Astrocyte (in vitro differentiated cells and primary cell): Measurements from ENCODE around the gene MYL7. TPM values are rescaled to one million over a fixed set of nuclear protein-coding genes. Genes with fewer than 3 reads are reported as not detected.

Experiments
- DNase-seq: peaks from one replicate; pipeline ENCODE4 v3.0.0-alpha.2; 2010; ENCODE audit warnings: low read depth
- FAIRE-seq: peaks from 2 replicates; lab custom pipeline; 2011; peaks lifted over from hg19 to GRCh38; lab: Jason Lieb, UNC
- H2AFZ ChIP-seq: 2 replicates; pipeline ENCODE4 v1.6.0; 2012; ENCODE audit warnings: low read depth, low read length, inconsistent platforms
- H3K27ac ChIP-seq: 2 replicates; pipeline ENCODE4 v1.5.1; 2011; ENCODE audit warnings: low read depth, low read length, inconsistent platforms
- H3K27me3 ChIP-seq: 2 replicates; pipeline ENCODE4 v1.6.0; 2011; ENCODE audit warnings: low read length, inconsistent platforms; ENCODE audit not compliant: insufficient read depth
- H3K36me3 ChIP-seq: 2 replicates; pipeline ENCODE4 v1.5.1; 2011; ENCODE audit warnings: low read length, inconsistent platforms; ENCODE audit not compliant: insufficient read depth
- H3K4me1 ChIP-seq: 2 replicates; pipeline ENCODE4 v1.5.1; 2011; ENCODE audit warnings: low read length, inconsistent platforms; ENCODE audit not compliant: insufficient read depth
- H3K4me2 ChIP-seq: 2 replicates; pipeline ENCODE4 v1.6.0; 2012; ENCODE audit warnings: low read length, inconsistent platforms
- H3K4me3 ChIP-seq: 2 replicates; pipeline ENCODE4 v1.5.1; 2011; ENCODE audit warnings: low read depth, mild to moderate bottlenecking, low read length, inconsistent platforms; ENCODE audit not compliant: insufficient read depth
- H3K79me2 ChIP-seq: 2 replicates; pipeline ENCODE4 v1.6.0; 2012; ENCODE audit warnings: mild to moderate bottlenecking, low read length, inconsistent platforms; ENCODE audit not compliant: insufficient read depth
- H3K9ac ChIP-seq: 2 replicates; pipeline ENCODE4 v1.6.0; 2012; ENCODE audit warnings: mild to moderate bottlenecking, low read length, inconsistent platforms
- H3K9me3 ChIP-seq: 2 replicates; pipeline ENCODE4 v1.5.1; 2012; ENCODE audit warnings: low read depth, mild to moderate bottlenecking, low read length, inconsistent platforms; ENCODE audit not compliant: insufficient read depth
- H4K20me1 ChIP-seq: 2 replicates; pipeline ENCODE4 v1.6.0; 2012; ENCODE audit warnings: low read length, inconsistent platforms; ENCODE audit not compliant: insufficient read depth
- H3K27ac Mint-ChIP-seq: one replicate; pipeline ENCODE4 v1.8.0; 2021; ENCODE audit warnings: mild to moderate bottlenecking, mixed read lengths; ENCODE audit not compliant: unreplicated experiment
- H3K27me3 Mint-ChIP-seq: one replicate; pipeline ENCODE4 v1.8.0; 2021; ENCODE audit warnings: low read depth, mixed read lengths; ENCODE audit not compliant: unreplicated experiment
- H3K36me3 Mint-ChIP-seq: one replicate; pipeline ENCODE4 v1.8.0; 2021; ENCODE audit warnings: low read depth, mixed read lengths; ENCODE audit not compliant: unreplicated experiment
- H3K4me1 Mint-ChIP-seq: one replicate; pipeline ENCODE4 v1.8.0; 2021; ENCODE audit warnings: low read depth, mixed read lengths; ENCODE audit not compliant: unreplicated experiment
- H3K4me3 Mint-ChIP-seq: one replicate; pipeline ENCODE4 v1.8.0; 2021; ENCODE audit warnings: mild to moderate bottlenecking, moderate library complexity, mixed read lengths; ENCODE audit not compliant: unreplicated experiment
- H3K9me3 Mint-ChIP-seq: one replicate; pipeline ENCODE4 v1.8.0; 2021; ENCODE audit warnings: mild to moderate bottlenecking, mixed read lengths; ENCODE audit not compliant: unreplicated experiment
- EZH2 ChIP-seq: IDR thresholded peaks from 2 replicates; pipeline ENCODE4 v1.6.1; 2012; ENCODE audit warnings: mild to moderate bottlenecking, low read length, inconsistent platforms; ENCODE audit not compliant: insufficient read depth
- total RNA-seq: library from RNA; stranded (reverse); gene quantifications from 2 replicates; pipeline ENCODE4 v1.2.1, GENCODE V29; 2021
- TF ChIP-seq, protein P1 (sequence below): IDR thresholded peaks from 2 replicates; pipeline ENCODE4 v1.5.1; 2011; ENCODE audit warnings: low read depth, mild to moderate bottlenecking, inconsistent platforms, low read length, moderate library complexity; ENCODE audit not compliant: insufficient read depth

MYL7 gene
- total RNA-seq, 1 donor from 2014 or later: 60.0 TPM

DNA sequence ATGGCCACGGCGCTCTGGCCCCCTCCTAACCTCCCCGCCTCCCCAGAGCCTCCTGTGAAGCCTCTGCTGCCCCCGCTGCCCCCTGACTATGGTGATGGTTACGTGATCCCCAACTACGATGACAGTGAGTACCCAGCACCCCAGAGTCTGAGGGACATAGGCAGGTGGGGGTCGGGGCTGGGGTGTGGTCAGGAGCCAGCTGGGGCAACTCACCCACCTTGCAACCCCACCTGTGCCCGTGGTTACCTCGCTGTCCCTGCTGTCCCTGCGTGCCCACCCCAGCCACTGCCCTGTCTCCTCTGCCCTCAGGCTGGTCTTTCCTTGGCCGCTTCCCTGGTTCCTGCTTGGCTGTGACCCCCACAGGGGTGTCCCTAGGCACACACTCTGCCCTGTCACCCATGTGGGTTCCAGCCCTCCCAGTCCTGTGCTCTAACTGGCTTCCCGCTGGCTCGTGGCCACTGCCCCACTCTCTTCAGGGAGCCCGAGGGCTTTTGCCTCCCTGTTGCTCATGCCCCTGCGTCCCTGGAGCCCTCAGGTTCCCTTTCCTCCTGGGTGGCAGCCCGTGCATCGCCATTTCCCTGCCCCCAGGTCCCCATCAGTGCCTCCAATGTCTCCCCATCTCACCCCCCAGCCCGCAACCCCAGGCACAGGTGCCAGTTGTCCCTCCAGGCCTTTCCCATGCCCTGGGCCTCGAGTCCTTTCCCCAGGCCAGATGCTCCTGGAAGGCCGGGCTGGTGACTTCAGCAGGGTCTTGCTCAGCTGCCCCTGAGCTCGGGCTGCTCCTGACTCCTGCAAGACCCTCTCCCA is 33.0 kb downstream of the MYL7 start:
- no peak overlapping the region for H2AFZ ChIP-seq
- H3K4me1 ChIP-seq: peaks cover 12% of the 10 kb centered on the region
- no peak for FAIRE-seq
- no peak overlapping the region for H3K4me3 ChIP-seq
- no peak for TF ChIP-seq EZH2
- TF ChIP-seq, protein P1, sequence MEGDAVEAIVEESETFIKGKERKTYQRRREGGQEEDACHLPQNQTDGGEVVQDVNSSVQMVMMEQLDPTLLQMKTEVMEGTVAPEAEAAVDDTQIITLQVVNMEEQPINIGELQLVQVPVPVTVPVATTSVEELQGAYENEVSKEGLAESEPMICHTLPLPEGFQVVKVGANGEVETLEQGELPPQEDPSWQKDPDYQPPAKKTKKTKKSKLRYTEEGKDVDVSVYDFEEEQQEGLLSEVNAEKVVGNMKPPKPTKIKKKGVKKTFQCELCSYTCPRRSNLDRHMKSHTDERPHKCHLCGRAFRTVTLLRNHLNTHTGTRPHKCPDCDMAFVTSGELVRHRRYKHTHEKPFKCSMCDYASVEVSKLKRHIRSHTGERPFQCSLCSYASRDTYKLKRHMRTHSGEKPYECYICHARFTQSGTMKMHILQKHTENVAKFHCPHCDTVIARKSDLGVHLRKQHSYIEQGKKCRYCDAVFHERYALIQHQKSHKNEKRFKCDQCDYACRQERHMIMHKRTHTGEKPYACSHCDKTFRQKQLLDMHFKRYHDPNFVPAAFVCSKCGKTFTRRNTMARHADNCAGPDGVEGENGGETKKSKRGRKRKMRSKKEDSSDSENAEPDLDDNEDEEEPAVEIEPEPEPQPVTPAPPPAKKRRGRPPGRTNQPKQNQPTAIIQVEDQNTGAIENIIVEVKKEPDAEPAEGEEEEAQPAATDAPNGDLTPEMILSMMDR: no peak
- no peaks in the 10 kb centered on the region for H3K9me3 ChIP-seq
- no peak for DNase-seq
- no peak overlapping the region for H3K4me3 Mint-ChIP-seq
- no peaks in the 10 kb centered on the region for H3K27me3 ChIP-seq
- no peaks in the 10 kb centered on the region for H3K9me3 Mint-ChIP-seq
- H3K27me3 Mint-ChIP-seq: no peaks in the 10 kb centered on the region
- no peak overlapping the region for H3K4me2 ChIP-seq
- H3K79me2 ChIP-seq: peaks cover 15% of the 10 kb centered on the region
- H3K36me3 ChIP-seq: no peaks in the 10 kb centered on the region
- H4K20me1 ChIP-seq: peaks cover 49% of the 10 kb centered on the region
- H3K36me3 Mint-ChIP-seq: peaks cover 16% of the 10 kb centered on the region
- no peak overlapping the region for H3K9ac ChIP-seq
- H3K27ac Mint-ChIP-seq: no peak overlapping the region
- no peak overlapping the region for H3K27ac ChIP-seq
- peaks cover 12% of the 10 kb centered on the region for H3K4me1 Mint-ChIP-seq

DNA sequence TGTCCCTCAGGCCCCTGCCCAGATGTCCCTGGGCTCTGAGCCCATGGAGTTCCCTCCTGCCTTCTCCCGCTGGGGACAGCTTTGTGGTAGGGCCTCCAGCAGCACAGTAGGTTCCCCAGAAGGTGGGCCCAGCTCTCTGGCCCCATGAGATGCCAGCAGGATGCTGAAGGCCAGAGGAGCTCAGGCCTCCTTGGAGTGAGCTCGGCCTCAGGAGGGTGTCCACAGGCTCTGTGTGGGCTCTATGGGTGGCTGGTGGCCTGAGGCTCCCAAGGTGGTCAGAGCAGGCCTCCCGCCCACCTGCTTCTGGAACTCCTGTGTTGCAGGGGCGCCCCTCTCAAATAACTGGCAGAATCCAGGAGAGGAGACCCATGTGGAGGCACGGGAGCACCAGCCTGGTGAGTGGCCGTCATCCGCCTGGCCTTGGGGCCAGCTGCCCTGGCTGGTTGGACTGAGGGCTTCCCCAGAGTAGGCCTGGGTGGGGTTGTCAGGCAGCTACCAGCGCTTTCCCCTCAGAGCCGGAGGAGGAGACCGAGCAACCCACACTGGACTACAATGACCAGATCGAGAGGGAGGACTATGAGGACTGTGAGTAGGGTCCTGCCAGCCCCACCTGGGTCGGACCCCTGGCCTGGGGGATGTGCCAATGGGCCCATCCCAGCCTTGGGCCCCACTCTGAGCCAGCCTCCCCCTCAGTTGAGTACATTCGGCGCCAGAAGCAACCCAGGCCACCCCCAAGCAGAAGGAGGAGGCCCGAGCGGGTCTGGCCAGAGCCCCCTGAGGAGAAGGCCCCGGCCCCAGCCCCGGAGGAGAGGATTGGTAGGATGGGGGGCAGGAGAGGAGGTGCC is 33.8 kb downstream of the MYL7 start:
- H3K9me3 Mint-ChIP-seq: no peaks in the 10 kb centered on the region
- H3K4me1 ChIP-seq: peaks cover 16% of the 10 kb centered on the region
- H3K27me3 Mint-ChIP-seq: no peaks in the 10 kb centered on the region
- TF ChIP-seq EZH2: no peak
- TF ChIP-seq, protein P1: no peak
- no peak overlapping the region for H2AFZ ChIP-seq
- no peak overlapping the region for H3K9ac ChIP-seq
- DNase-seq: no peak
- peaks cover 15% of the 10 kb centered on the region for H3K36me3 Mint-ChIP-seq
- H3K4me2 ChIP-seq: no peak overlapping the region
- FAIRE-seq: no peak
- H3K27me3 ChIP-seq: no peaks in the 10 kb centered on the region
- no peak overlapping the region for H3K27ac ChIP-seq
- peaks cover 19% of the 10 kb centered on the region for H3K4me1 Mint-ChIP-seq
- no peaks in the 10 kb centered on the region for H3K9me3 ChIP-seq
- H3K4me3 Mint-ChIP-seq: no peak overlapping the region
- H3K4me3 ChIP-seq: no peak overlapping the region
- H4K20me1 ChIP-seq: peaks cover 44% of the 10 kb centered on the region
- H3K79me2 ChIP-seq: peaks cover 15% of the 10 kb centered on the region
- no peak overlapping the region for H3K27ac Mint-ChIP-seq
- no peaks in the 10 kb centered on the region for H3K36me3 ChIP-seq
